NCI-H2107 (cell line): ENCODE results near the gene PTPRN2.
"Not testable (repeated sequence)": the region's sequence is repeated elsewhere in the genome, so short reads cannot be mapped to it uniquely, and the experiment has no call there.

ENCODE experiments used
- DNase-seq: peaks from one replicate; lab custom pipeline; 2025; lab: John Stamatoyannopoulos, UW

PTPRN2 gene

GRCh38 chr7:158301207-158301606 is 286.4 kb downstream of the PTPRN2 start:
- no peak for DNase-seq

DNA sequence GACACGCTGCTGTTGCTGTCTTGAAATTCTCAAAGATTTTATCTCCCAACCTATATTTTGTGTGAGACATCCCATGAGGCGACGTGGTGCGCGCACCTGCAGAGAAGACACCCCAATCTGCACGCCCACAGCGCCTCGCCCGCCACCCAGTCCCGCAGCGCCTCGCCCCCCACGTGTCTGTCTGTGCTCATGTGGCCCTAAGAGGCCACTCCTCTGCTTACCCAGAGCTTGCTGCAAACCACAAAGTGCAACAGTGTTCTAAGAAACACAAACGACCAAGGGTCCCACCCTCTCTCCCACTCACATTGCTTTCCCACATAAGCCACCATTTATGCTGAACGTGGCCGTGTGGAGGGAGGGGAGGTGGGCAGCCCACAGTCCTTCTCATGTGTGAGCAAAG is 287.2 kb downstream of the PTPRN2 start:
- no peak for DNase-seq

DNA sequence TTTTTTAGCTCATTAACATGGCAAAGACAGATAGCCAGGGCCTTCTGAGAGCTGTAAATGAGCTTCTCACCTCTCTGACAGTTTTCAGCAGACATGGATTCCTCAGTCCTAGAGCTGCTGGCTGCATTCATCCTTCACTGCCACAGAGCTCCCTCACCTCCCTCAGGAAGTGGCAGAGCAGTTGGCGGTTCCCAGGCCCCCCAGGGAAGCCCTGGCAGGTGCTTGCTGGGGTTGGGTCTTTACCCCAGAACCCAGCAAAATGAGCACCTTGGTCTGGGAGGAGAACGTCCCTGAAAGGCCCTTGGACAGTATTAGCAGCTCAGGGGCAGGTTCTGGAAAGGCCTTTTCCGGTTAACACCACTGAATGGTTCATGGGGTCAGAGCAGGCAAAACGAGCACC is 288.0 kb downstream of the PTPRN2 start:
- no peak for DNase-seq

DNA sequence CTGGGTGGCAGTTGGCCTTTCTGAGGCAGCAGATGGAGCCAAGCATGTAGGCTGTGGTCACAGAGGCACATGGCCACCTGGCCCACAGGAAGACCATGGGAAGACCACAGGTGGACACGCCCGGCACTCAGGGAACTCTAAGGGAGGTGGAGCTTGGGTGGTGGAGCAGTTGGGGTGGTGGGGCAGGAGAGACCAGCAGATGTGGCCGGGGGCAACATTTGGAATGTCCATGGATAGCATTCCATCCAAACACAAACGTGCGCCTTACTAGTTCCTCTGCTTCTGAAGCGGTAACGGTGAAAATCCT is 290.9 kb downstream of the PTPRN2 start:
- DNase-seq = no peak

DNA sequence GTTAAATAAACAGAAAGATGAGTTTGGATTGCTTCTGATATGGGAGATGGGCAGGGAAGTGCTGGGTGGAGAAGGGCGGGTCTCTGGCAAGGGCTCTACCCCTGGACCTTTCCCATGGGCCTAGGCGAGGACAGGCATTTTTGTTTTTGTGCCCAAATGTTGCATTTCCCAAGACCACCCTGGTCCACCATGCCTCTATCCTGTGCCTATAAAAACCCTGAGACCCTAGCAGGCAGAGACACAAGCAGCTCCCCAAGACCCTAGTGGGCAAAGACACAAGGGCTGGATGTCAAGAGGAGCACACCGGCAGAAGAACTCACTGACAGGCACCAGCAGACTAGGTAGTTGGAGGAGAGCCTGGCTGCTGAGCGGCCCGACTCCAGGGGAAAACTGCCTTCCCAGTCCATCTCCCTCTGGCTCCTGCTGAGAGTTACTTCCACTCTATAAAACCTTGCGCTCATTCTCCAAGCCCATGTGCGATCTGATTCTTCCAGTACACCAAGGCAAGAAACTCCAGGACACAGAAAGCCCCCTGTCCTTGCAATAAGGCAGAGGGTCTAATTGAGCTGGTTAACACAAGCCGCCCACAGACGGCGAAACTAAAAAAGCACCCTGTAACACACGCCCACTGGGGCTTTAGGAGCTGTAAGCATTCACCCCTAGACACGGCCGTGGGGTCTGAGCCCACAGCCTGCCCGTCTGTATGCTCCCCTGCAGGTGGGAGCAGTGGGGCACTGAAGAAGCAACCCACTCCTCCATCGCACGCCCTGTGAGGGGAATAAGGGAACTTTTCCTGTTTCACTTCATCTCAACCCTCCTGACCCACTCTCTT is 291.4 kb downstream of the PTPRN2 start:
- no peak for DNase-seq

- DNase-seq = not testable (repeated sequence)
These were observed 293.0 kb downstream of the PTPRN2 start for GRCh38 chr7:158294468-158295215.

DNA sequence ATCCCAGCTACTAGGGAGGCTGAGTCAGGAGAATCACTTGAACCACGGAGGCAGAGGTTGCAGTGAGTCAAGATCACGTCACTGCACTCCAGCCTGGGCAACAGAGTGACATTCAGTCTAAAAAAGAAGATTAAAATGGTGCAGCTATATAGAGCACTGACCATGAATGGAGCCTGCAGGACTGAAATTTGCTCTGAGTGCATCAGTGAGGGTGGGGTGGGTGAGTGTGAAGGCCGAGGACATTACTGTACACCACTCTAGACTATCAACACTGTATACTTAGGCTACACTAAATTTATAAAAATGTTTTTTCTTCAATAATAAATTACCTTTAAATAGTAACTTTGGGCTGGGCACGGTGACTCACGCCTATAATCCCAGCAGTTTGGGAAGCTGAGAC is 294.7 kb downstream of the PTPRN2 start:
- DNase-seq = no peak

GRCh38 chr7:158291998-158292397 is 295.6 kb downstream of the PTPRN2 start:
- DNase-seq = no peak

- no peak for DNase-seq
These were observed 297.7 kb downstream of the PTPRN2 start for GRCh38 chr7:158289761-158290523.

GRCh38 chr7:158289231-158289630 is 298.4 kb downstream of the PTPRN2 start:
- no peak for DNase-seq

- DNase-seq = no peak
These were observed 301.4 kb downstream of the PTPRN2 start for GRCh38 chr7:158286210-158286609.

DNA sequence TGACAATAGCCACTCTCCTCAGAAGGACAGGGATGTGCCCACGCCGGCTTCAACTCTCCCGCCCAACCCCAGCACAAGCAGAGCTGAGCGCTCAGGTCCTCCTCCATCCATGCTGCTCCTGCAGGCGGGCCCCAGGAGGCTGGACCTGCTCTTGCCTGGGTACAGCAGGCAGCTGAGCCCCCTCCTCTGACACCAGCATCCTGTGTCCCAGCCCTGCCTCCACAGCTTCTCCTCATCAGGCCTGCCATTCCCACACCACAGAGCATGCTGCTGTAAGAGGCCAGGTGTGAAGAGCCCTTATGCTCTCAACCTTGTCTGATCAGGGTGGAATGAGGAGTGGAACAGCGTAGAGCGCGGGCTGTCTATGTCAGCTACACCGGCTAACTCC is 302.2 kb downstream of the PTPRN2 start:
- no peak for DNase-seq

GRCh38 chr7:158284617-158285382 is 302.8 kb downstream of the PTPRN2 start:
- no peak for DNase-seq

DNA sequence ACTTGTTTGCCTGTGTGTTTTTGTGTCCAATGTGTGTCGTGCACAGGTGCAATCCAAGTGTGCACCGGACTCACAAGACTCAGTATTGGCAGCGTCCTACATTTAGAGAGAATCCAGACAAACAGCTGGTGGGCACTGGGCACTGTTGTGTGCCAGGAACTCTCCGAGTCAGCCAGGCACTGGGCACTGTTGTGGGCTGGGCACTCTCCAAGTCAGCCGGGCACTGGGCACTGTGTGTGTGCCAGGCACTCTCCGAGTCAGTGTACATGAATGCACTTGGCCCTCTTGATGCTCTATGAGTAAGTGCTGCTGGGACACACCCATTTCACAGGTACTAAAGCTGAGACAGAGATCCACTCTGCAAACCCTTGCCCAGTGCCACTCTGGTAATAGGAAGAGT is 303.5 kb downstream of the PTPRN2 start:
- DNase-seq = no peak

GRCh38 chr7:158283016-158283974 is 304.3 kb downstream of the PTPRN2 start:
- no peak for DNase-seq

DNA sequence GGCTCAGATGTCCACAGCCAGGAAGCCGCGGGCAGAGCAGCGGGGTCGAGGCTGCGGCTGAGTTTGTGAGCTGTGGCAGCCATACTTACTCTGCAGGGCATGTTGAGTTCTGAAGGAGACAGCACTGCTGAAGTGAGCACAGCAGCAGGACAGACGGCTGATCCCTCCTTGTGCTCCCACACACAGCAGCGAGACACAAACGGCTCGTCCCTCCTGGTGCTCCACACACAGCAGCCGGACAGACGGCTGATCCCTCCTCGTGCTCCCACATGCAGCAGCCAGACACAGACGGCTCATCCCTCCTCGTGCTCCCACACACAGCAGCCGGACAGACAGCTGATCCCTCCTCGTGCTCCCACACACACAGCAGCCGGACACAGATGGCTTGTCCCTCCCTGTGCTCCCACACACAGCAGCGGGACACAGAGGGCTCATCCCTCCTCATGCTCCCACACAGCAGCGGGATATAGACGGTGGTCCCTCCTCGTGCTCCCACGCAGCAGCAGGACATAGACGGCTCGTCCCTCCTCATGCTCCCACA is 305.1 kb downstream of the PTPRN2 start:
- no peak for DNase-seq

DNA sequence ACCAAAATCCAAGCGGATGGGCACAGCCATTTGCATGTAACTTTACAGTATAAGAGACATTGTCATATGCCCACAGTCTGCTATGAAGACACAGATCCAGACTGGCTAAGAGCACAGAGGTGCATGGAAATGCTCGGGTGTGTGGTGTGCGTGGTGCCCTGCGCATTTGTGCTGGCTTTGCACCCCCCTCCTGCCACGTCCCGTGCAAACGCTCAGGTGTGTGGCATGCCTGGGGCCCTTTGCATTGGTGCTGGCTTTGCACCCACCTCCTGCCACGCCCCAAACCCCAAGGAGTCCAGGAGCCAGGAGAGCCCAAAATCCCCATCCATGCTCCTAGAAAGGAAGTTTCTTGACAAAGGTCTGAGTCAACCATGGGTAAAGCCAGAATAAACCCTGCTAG is 306.2 kb downstream of the PTPRN2 start:
- no peak for DNase-seq

GRCh38 chr7:158280448-158281144 is 307.0 kb downstream of the PTPRN2 start:
- no peak for DNase-seq

- no peak for DNase-seq
These were observed 307.8 kb downstream of the PTPRN2 start for GRCh38 chr7:158279539-158280447.
